Activated CD4-positive, alpha-beta T cell treated with anti-CD3 and anti-CD28 coated beads, Interleukin-2, amount 50 U/mL, for 24 hours (primary cell): ENCODE measurements around the gene CERS6.

Experiments
- DNase-seq, 2 donors: peaks; one replicate each; pipeline ENCODE4 v3.0.0-alpha.2; 2020; ENCODE audit warnings: low read depth in 1 of 2, low spot score in 1 of 2

Gene CERS6

DNA sequence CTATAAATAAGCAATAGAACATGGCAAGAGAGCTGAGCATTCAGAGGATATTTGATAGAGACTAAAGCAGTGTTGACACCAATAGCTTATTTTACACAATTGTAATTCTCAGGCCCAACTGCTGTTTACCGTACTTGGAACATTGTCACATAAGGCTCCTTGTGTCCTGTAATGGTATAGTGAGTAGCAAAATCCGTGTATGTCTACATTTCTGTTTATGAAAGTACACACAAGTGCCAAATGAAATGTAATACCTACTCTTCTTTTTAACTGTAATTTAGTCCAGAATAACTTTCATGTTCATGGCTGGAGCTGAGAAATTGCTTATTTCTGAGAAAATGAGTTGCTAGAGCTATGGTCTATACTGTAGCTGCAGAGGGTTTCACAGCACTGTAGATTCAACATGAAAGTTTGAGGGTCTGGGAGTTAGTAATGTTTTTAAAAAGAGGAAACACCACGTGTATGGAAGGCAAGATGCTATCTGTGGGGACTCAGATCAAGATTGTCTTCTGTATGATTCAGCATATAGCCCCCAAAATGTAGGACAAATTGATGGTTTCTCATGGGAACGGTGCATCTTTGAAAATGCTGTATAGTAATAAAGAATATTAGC is 236.2 kb downstream of the CERS6 start:
- DNase-seq: no peak

DNA sequence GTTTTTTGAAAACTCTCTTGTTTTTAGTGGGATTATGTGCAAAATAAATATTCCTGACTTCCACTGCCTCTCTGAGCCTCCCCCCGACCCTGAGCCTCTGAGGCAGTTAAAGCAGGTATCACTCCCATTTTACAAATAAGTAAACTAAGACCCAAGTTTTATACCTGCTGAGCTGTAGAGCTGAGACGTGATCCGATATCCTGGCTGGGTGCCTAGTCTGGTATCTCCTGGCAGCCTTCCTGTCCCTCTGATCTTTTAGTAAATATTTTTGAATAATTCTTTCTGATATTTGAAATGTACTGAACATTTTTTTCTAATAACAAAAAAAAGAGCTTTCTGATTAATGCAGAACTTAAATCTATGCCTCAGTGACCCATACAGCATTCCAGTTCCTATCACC is 238.1 kb downstream of the CERS6 start:
- DNase-seq: no peak

DNA sequence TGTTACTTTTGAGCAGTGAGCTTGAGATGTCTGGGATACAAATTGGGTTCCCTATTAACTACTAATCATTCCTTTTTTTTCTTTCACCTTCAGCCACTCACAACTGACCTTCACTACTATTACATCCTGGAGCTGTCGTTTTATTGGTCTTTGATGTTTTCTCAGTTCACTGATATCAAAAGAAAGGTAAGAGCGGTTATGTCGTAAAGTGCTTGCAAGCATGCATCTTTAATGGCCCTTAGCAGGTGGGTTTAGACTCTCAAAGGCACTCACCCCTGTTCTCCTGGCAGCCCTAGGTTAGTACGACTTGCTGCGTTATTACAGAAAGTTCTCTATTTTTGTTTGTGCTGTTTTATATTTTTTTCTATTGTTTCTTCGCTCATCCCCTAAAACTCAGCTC is 238.8 kb downstream of the CERS6 start:
- DNase-seq: no peak

DNA sequence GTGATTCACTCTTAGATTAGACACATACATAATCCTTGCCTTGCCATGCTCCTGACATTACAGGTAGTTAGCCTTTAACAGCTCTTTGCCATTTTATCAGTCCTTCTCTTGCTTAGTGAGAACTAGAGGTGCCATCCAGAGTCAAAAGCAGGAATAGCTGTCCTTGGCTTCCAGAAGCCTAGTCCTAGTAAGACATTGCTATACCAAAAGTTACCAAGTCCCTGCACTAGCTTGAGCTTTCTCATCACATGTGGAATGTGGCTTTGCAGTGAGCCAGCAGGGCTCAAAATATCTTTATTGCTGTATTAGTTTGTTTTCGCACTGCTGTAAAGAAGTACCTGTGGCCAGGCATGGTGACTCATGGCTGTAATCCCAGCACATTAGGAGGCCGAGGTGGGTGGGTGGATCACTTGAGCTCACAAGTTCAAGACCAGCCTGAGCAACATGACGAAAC is 241.6 kb downstream of the CERS6 start:
- DNase-seq: no peak

DNA sequence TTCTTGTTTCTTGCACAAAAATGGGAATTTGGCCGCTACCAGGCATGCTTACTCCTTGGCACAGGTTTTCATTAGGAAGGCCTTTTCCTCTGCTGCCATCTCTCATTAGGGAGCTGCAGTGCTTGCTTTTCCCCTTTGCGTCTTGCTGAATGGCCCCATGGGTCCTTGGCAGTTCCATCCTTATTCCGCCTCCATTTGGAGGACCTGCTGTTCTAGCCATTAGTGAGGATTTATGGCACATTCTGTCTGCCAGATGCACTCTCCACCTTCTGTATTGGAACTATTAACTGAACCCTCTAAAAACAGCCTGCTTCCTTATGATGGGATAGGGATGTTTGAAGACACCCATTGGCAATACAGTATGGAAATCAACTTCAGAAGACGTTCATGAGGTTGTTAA is 242.9 kb downstream of the CERS6 start:
- DNase-seq: no peak

DNA sequence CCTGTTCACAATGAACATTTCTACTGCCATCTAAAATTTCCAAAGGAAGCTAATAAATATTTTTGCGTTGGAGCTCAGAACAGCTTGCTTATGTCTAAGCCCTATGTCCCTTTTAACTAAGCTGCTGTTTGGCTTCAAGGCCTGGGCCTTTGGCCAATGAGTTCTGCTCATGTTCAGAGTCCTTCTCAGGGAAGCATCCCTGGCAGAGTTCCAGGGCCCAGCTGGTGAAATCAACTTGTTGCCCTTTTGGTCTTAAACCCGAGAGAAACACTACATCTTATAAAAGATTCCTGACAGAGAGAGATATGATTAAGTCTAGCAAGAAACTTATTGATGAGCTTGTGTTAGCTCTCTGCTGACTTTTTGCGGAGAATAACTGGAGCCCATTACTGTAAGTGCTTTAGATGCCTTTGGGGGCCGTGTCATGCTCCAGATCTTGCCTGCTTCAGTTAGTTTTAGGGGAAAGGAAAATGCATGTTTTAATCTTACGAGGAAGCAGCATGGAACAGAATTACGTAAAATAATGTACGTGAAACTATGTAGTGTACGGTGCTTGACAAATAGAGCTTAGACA is 243.9 kb downstream of the CERS6 start:
- no peak for DNase-seq

DNA sequence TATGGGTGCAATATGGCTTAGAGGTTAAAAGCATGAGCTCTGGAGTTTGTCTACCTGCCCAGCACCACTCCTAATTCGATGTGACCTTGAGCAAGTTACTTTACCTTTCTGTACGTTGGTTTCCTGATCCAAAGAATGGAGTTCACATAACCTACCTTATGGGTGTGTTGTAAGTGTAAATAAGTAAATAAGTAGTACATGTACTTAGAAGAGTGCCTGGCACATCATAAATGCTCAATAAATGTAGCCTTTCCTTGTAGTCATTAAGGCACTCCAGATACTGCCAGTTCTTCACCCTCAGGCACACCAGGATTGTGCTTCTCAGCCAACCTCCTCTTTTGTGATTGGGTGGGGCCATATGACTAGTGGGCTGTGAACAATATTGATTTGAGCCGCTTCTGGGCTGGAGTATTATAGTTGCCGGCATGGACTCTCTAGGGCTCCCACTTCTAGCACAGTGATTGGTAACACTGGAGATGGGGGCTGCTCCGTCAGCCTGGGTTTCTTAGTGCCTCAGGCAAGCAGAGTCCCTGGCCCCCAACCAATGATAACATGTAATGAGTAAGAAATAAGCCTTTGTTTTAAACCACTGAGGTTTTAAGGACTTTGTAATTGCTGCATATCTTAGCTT is 244.7 kb downstream of the CERS6 start:
- no peak for DNase-seq

DNA sequence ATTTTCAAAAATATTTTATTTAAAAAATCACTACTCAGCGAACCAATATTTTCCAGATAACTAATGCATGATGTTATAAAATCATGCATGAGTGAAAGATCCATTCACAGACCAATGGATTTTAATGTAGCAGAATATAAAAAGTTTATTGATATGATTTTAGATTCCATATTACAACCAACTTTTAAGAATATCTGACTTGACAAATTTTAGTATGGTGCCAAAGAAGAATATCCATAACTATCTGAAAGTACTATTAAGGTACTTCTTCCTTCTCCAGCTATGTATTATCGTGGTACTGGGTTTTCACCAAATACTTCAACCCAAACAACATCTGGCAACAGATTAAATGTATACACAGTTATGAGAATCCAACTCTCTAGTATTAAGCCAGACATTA is 246.5 kb downstream of the CERS6 start:
- no peak for DNase-seq

DNA sequence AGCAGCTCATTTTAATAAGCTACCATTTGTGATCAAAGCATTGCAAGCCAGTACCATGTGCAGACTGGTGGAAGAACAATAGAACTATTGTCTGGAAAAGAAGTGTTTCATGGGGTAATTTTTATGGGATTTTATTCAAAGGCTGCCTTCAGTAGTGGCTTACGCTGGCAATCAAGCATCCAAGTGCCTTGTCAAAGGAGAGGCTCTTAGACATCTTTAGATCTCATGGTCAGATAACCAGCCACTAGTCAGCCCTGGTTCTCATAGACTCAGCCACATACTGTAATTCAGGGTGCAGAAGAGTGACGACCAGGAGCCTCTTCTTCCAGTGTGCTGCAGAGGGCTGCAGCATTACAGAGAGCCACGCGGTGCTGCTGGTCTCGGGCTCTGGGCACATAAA is 247.9 kb downstream of the CERS6 start:
- DNase-seq: no peak

DNA sequence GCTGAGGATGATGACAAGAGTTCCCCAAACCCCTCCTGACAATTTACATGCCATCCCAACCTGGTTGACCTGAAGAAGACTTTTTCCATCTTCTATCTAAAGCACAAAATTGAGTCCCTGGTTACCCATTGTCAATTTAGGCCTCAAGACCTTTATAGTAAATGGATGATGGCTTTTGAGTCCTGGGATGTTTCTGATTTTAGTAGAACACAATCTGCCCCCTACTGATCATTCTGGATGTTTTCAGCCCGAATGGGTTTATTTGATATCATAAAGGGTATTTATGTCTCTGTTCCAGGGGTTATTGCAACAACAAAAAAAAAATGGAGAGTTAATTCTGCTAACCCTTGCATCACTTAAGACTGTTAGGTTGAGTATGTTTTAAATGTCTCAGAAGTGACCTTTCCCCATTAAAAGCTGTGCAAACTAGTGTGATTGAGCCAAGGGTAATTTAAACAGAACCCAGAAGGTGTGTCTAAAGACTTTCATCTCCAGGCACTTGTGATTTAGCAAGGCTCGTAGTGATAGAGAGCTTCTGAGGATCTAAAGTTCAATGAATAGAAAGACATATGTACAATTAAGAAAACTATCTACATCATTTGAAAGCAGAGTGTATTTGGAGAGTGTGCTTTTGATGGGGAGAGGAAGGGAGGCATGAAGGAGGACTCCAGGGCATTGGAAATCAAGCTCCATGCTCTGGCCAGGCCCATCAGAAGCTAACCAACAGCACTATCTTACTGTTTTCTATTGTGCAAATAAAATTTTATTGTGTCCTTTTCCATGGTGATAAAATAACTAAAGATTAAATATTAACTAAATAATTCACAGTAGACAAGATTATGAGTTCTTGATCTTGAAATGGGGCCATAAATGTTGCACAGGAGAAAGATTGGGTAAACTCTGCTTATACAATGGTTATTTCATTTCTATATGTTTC is 249.7 kb downstream of the CERS6 start:
- DNase-seq: no peak

DNA sequence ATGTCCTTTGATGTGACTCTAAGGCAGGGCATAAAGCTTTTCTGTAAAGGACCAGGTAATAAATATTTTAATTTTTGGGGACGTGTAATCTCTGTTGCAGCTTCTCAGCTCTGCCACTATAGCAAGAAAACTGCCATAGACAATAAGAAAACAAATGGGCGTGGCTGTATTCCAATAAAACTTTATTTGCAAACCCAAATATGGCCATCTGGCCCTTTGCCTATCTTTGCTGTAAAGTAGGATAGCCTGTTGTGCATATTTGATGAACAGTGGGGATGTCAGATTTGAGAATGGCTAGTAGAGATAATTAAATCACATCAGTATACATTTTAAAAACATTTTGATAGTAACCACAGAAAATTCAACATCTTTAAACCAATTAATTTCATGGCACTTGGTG is 250.7 kb downstream of the CERS6 start:
- no peak for DNase-seq

DNA sequence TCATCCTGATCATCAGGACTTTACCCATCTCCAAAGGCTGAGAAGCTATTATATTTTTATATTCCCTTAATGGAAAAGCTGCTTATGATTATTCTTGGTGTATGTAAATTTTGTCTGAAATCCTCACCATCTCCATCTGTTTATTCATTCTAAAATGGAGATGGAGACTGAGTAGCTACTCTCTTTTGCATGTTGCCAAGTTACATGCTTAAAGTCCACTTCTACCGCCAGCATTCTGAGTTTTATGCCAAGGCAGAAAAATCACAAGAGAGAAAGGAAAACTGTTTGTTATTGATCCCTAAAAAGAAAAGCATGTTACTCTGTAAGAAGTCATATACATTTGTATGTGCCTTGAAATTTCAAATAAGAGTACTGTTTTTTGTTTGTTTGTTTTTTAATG is 252.0 kb downstream of the CERS6 start:
- DNase-seq: no peak

DNA sequence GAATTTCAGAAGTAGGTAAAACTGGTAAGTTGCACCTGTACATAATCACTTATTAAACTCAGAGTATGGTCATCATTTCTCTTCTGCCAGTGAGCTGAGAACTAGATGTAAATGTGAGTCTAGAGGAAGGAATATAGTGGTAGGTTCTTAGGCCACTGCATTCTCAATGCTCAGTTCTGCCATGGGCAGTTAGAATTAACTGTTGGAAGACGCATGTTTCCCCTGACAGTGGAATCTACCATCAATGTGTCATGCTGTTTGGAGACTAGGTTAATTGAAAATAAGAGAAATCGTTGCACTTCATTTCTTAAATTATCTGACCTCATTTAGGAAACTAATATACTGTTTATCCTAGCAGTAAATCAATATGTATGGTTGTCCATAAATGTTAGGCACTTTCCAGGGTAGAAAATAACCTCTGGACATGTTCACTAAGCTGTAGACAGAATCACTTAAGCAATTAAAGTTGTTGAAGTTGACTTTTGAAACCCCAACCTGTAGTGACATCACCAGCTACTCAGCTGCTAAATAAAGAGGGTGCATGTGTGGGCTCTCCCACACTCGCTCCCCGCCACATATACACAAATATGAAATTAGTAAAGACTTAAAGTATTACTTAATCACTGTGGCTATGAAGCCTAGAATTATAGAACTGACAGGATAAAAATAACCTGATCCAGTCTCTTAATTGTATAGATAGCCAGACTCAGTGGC is 254.8 kb downstream of the CERS6 start:
- no peak for DNase-seq

DNA sequence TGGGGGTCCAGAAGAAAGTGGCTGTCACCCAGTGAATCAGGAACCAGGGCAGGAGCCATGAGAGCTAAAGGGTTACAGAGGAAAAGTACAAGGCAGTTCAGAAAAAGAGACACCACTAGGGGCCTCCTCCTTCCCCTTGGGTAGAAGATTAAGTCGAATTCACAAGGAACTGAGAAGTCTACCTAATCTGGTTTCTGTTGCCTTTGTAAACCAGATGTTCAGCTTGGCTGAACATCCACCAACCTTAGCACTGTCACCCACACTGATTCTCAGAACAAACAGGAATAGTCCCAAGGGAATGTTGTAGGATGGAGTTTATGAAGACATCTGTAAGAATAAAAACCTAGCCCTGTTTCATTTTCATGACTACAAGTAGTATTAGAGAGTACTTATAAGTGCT is 256.0 kb downstream of the CERS6 start:
- DNase-seq: no peak

DNA sequence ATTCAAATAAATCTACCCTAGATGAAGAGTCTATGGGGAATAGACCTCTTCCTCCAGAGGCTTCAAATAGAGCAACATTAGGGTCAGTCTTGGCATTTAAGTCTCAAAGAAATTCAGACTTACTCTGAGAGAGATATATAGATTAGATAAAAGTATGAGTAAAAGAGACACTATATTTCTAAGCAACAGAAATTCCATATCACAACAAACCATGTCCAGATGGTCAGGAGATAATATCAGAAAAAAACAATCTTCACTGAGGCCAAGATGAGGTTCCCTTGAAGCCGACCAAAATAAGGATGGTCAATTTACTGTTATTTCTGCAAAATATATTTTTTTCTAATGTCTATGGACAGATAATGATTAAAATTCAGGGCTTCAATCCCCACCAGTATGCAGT is 257.3 kb downstream of the CERS6 start:
- DNase-seq: no peak

DNA sequence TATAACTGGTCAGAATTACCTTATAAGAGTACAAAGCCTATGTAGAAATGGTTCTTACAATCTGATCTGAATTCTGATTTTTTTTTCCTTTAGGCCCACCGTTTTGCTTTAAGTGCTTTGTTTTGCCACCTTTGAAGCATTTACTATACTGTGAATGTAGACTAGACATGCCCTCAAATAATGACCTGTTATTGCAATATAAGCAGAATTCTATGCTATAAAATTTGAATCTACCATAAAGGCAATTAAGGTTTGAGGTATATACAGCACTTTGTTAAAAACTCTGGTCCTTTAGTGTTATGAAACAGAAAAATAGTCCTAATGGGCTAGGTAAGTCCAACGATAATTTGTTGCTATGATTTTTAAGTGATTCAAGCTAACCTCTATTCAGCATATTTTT is 259.8 kb downstream of the CERS6 start:
- DNase-seq: no peak

DNA sequence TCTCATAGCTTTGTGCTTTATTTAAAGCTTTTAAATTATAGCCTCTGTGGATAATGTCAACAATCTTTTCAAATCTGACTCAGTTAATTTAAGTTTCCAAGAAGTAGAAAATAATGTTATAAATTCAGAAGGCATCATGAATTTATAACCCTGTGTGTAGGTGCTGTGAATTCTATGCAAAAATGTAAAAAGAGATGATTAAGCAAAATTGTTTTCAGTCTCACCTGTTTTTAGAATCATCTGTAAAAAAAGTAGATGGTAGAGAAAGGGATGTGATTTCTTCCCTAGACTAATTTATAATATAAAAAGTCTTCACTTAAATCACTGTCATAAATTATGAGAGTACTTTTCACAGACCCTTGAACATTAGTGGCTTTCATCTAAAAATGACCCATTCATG is 260.8 kb downstream of the CERS6 start:
- no peak for DNase-seq

DNA sequence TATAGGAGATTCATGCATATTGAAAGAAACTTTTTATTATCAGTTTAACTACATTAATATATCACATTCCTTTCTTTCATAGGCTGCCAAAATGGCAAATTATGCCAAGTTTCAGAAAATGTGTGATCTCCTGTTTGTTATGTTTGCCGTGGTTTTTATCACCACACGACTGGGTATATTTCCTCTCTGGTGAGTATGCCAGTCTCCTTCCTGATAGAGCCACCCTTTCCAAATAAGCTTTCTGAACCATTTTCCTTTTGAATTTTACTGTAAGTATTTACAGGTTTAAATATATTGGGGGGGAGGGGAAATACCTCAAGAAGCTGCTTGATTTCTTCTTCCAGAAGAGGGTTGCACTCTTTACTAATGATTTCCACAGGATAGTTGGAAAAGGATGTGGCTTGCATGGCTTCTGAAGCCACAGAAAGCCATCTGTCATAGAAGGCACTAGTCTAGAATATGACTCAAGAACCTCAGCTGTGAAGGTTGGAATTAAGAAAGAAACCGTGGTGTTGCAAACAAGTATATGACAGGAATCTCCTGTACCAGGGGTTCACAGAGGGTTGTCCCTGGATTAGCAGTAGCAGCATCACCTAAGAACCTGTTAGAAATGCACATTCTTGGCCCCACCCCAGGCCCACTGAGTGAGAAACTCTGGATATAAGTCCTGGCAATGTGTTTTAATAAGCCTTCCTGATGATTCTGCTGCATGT is 261.9 kb downstream of the CERS6 start:
- no peak for DNase-seq

DNA sequence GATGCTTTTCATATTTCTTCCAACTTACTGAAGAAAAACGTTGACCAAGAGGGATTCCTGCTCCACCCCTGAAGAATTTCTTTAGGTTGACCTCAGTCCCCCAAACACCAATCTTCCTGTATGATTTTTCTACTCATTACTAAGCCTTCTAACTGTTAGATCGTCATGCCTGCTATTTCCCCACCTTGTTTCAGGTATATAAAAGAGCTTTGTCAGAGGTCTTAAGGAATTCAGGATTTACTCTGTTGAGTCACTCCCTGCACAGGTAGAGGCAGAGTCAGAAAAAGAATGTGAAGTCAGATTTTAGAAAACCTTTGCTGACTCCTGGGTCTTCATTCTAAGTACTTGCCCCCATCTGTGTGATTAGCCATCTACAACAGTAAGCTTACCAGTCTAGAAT is 262.6 kb downstream of the CERS6 start:
- no peak for DNase-seq

DNA sequence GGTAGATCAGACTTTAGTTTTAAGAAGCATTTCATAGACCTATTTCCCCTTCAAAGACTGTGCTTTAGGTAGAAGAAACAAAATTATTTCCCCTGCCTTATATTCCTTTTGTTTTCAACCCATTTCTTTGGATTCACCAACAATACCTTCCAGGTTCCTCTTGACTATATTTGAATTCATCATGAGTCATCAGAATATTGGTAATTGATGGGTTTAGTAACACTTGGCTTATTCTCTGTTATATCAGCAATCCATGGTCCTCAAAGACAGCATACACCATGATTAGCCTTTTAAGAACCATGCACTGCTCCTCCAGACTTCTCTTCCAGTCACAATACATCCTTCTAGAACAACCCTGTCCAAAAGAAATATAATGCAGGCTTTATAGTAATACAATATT is 263.4 kb downstream of the CERS6 start:
- no peak for DNase-seq

DNA sequence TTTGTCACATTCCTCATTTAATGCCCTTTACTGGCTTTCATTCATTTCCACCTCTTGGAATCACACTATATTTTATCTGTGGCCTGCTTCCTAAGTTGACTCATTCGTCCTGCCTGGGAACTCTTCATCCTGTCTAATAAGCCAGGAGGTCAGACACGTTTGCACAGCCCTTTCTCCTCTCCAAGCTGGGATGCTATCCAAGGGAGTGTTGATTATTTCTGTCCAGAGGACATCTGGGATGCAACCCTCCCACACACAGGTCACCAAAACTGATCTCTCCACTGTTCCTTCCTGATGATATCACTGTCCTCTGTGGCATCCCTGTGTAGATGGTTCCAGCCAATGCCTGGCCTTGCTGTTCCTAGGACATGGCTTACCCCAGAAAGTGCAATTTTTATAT is 266.5 kb downstream of the CERS6 start:
- no peak for DNase-seq
